Activated naive CD8-positive, alpha-beta T cell treated with anti-CD3 and anti-CD28 coated beads, Interleukin-2, amount 10 ng/mL, durations not matched to agents 7 days and 5 days (primary cell): ENCODE results near the gene ECHDC3. TPM values are rescaled to one million over a fixed set of nuclear protein-coding genes. Genes with fewer than 3 reads are reported as not detected.
"Not testable (repeated sequence)": the region's sequence is repeated elsewhere in the genome, so short reads cannot be mapped to it uniquely, and the experiment has no call there.

Experiments
- ATAC-seq: fragments of 150-1000 bp; cut with Tn5 transposase; one replicate; pipeline ENCODE4 v1.10.0; 2021; ENCODE audit warnings: low read depth, moderate library complexity
- POLR2A ChIA-PET: fragments of 350-600 bp; sonication (Branson Sonifier 250); formaldehyde crosslinking; loops from one replicate; lab custom pipeline; 2021; ENCODE audit warnings: antibody characterized with exemption; lab: Charles Lee
- DNase-seq: peaks from one replicate; pipeline ENCODE4 v3.0.0; 2021
- H3K27ac Mint-ChIP-seq: one replicate; pipeline ENCODE4 v1.8.0; 2022; ENCODE audit warnings: mild to moderate bottlenecking, mixed read lengths
- H3K27me3 Mint-ChIP-seq: one replicate; pipeline ENCODE4 v1.8.0; 2022; ENCODE audit warnings: mild to moderate bottlenecking, moderate library complexity, mixed read lengths
- H3K36me3 Mint-ChIP-seq: one replicate; pipeline ENCODE4 v1.8.0; 2021; ENCODE audit warnings: mild to moderate bottlenecking, mixed read lengths
- H3K4me1 Mint-ChIP-seq: one replicate; pipeline ENCODE4 v1.8.0; 2021; ENCODE audit warnings: mixed read lengths
- H3K4me3 Mint-ChIP-seq: one replicate; pipeline ENCODE4 v1.8.0; 2022; ENCODE audit warnings: mild to moderate bottlenecking, moderate library complexity, mixed read lengths
- H3K9me3 Mint-ChIP-seq: one replicate; pipeline ENCODE4 v1.8.0; 2021; ENCODE audit warnings: mixed read lengths
- total RNA-seq, 2 experiments: library from RNA; stranded (reverse); gene quantifications; one replicate each; pipeline ENCODE4 v1.2.3, GENCODE V29; 2021

Gene ECHDC3
- total RNA-seq, 2 experiments from 2014 or later, result 1.2 to 1.6 TPM

- no peak for ATAC-seq
- no peak overlapping the region for H3K27ac Mint-ChIP-seq
- peaks cover 3% of the 10 kb centered on the region for H3K9me3 Mint-ChIP-seq
Measured at GRCh38 chr10:11707624-11708350, 34.4 kb upstream of the ECHDC3 start.

DNA sequence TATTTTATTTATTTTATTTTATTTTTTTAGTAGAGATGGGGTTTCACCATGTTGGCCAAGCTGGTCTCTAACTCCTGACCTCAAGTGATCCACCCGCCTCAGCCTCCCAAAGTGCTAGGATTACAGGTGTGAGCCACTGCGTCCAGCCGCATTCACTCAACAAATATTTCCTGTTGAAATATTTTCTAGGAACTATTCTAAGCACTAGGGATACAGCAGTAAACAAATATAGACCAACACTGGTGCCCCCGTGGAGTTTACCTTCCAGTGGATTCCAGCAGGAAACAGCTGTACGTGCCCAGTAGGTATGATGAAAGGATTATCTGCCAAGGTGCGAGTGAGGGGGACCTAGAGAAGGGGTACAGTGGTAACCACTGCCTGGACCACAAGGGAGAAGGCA is 33.4 kb upstream of the ECHDC3 start:
- Mint-ChIP-seq H3K27me3 (peaks cover 64% of the 10 kb centered on the region), H3K4me1 (peaks cover 15% of the 10 kb centered on the region)
- H3K9me3 Mint-ChIP-seq, H3K36me3 Mint-ChIP-seq, DNase-seq, POLR2A ChIA-PET, ATAC-seq, H3K4me3 Mint-ChIP-seq, H3K27ac Mint-ChIP-seq: not testable (repeated sequence)

More at GRCh38 chr10:11707624-11708350, 34.4 kb upstream of the ECHDC3 start:
- POLR2A ChIA-PET, result no interaction called here
- DNase-seq, result no peak
- H3K4me3 Mint-ChIP-seq, result no peak overlapping the region
- H3K27me3 Mint-ChIP-seq, result peaks cover 54% of the 10 kb centered on the region
- H3K4me1 Mint-ChIP-seq, result peaks cover 15% of the 10 kb centered on the region
- no peaks in the 10 kb centered on the region for H3K36me3 Mint-ChIP-seq

GRCh38 chr10:11712744-11713143 is 29.4 kb upstream of the ECHDC3 start:
- POLR2A ChIA-PET, result no interaction called here
- H3K4me3 Mint-ChIP-seq, result no peak overlapping the region
- peaks cover 4% of the 10 kb centered on the region for H3K9me3 Mint-ChIP-seq
- no peaks in the 10 kb centered on the region for H3K36me3 Mint-ChIP-seq
- H3K4me1 Mint-ChIP-seq, result peaks cover 20% of the 10 kb centered on the region
- DNase-seq (no peak), ATAC-seq (no peak)
- H3K27me3 Mint-ChIP-seq, result peaks cover 56% of the 10 kb centered on the region
- no peak overlapping the region for H3K27ac Mint-ChIP-seq

DNA sequence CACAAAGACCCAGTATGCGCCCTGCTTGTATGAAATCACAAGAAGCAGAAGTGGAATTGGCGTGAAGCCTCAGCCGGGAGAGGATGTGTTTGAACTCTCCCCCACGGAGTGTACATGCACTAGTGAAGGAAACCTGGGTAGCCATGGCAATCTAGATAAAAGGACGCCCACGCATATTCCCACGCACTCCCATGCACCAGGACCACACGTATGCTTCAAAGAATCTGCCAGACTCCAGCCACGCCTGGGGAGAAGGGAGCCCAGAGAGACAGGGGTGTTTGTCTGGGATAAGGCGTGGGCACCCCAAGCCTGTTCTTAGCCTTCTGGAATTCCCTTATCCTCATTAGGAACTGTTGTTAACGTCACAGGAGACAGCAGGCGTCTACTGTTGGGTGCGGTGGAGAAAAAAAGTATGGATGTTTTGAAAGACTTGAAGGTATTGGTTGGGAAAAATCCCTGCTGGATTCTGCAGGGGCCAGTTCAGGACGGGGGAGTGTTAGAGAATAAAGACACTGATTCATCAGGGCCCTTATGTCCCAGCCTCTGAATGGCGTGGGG is 28.9 kb upstream of the ECHDC3 start:
- Mint-ChIP-seq H3K4me1 (peaks cover 23% of the 10 kb centered on the region), H3K4me3 (no peak overlapping the region), H3K27ac (no peak overlapping the region), H3K36me3 (no peaks in the 10 kb centered on the region), H3K9me3 (peaks cover 4% of the 10 kb centered on the region), H3K27me3 (peaks cover 51% of the 10 kb centered on the region)
- POLR2A ChIA-PET, result no interaction called here
- ATAC-seq, result no peak
- DNase-seq, result no peak

DNA sequence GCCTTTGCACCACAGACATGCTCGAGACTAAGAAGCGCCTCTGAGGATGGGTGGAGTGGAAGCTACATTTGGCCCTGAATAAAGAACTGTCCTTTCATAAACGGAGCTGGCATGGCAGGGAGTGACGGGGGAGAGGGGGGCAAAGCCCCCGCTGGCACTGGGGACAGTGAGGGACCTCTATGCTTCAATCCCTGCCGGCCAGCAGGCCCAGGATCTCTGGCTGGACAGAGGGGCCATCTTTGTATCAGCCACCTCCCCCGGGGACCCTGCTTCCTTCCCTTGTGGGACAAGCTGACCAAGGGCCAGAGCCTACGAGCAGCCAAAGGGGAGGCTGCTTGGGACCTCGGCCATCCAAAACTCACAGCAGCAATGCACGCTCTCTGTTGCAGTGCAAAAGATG is 28.2 kb upstream of the ECHDC3 start:
- peaks cover 4% of the 10 kb centered on the region for H3K9me3 Mint-ChIP-seq
- H3K4me3 Mint-ChIP-seq, result no peak overlapping the region
- DNase-seq (no peak), ATAC-seq (no peak)
- no peaks in the 10 kb centered on the region for H3K36me3 Mint-ChIP-seq
- peaks cover 49% of the 10 kb centered on the region for H3K27me3 Mint-ChIP-seq
- peaks cover 24% of the 10 kb centered on the region for H3K4me1 Mint-ChIP-seq
- no peak overlapping the region for H3K27ac Mint-ChIP-seq
- POLR2A ChIA-PET, result no interaction called here

GRCh38 chr10:11714750-11715365 is 27.3 kb upstream of the ECHDC3 start:
- Mint-ChIP-seq H3K4me1 (peaks cover 24% of the 10 kb centered on the region), H3K27ac (no peak overlapping the region), H3K36me3 (no peaks in the 10 kb centered on the region), H3K9me3 (peaks cover 4% of the 10 kb centered on the region), H3K4me3 (no peak overlapping the region), H3K27me3 (peaks cover 42% of the 10 kb centered on the region)
- POLR2A ChIA-PET, result no interaction called here
- ATAC-seq (no peak), DNase-seq (no peak)

GRCh38 chr10:11715815-11716494 is 26.2 kb upstream of the ECHDC3 start:
- H3K4me1 Mint-ChIP-seq, result peaks cover 15% of the 10 kb centered on the region
- H3K36me3 Mint-ChIP-seq, result no peaks in the 10 kb centered on the region
- no peak overlapping the region for H3K27ac Mint-ChIP-seq
- peaks cover 4% of the 10 kb centered on the region for H3K9me3 Mint-ChIP-seq
- no peak overlapping the region for H3K4me3 Mint-ChIP-seq
- ATAC-seq, result no peak
- DNase-seq, result no peak
- H3K27me3 Mint-ChIP-seq, result peaks cover 48% of the 10 kb centered on the region
- POLR2A ChIA-PET, result no interaction called here

DNA sequence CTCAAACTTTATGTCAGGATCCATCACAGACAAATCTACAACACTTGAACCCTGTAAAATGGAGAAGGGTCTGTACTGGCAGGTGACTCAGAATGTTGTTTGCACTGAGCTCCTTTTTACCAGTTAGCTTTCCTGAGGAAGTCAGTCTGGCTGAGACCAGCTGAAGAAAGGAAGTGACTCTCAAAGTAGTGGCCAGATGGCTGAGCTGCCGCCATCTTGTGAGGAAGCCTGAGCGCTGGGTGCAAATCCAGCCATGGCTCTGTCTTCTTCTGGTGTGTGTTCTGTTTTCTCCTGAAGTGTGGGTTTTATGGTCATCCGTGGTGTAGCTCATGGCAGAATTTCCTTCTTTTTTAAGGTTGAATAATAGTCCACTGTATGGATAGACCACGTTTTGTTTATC is 25.5 kb upstream of the ECHDC3 start:
- no peak for ATAC-seq

DNA sequence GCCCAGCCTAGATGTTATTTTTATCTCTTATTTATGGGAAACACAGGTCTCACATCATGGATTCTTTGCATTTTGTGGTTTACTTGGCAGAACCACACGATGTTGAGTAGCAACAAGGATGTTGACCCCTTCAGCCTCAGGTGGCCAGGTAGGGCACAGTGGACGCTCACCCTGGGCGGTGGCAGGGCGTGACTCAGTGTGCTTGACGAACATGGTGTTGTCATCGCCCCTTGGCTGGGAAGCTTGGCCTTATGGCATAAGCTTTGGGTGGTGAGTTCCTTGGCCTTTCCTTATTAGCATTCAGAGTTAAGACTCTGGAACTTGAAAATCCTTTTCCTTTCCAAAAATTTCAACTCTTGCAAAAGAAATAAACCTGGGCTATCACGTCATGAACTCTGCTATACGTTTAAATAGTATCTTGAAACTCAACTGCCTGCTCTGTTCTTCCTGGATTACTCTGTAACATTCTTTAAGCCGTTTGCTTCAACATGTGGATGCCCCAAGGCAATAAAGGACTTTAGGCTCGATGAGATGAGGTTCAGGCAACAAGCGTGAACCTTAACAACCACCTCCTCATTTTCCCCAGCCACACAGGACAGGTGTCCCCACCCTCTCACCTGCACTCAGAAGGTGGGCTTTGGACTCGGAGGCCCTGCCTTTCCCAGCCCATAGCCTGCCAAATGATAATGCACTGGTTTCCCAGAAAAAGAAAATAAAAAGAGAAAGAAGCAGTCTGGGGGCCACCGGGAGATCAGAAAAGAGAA is 22.5 kb upstream of the ECHDC3 start:
- POLR2A ChIA-PET, result no interaction called here
- ATAC-seq, result no peak
- Mint-ChIP-seq H3K27ac (no peak overlapping the region), H3K4me1 (peaks cover 9% of the 10 kb centered on the region), H3K4me3 (no peak overlapping the region), H3K9me3 (peaks cover 4% of the 10 kb centered on the region), H3K36me3 (no peaks in the 10 kb centered on the region), H3K27me3 (peaks cover 22% of the 10 kb centered on the region)
- DNase-seq, result no peak

More for the DNA sequence above, 25.5 kb upstream of the ECHDC3 start:
- no peak for DNase-seq
- Mint-ChIP-seq H3K36me3 (no peaks in the 10 kb centered on the region), H3K4me3 (no peak overlapping the region), H3K27me3 (peaks cover 46% of the 10 kb centered on the region), H3K4me1 (peaks cover 13% of the 10 kb centered on the region), H3K9me3 (peaks cover 4% of the 10 kb centered on the region), H3K27ac (no peak overlapping the region)
- POLR2A ChIA-PET, result no interaction called here

DNA sequence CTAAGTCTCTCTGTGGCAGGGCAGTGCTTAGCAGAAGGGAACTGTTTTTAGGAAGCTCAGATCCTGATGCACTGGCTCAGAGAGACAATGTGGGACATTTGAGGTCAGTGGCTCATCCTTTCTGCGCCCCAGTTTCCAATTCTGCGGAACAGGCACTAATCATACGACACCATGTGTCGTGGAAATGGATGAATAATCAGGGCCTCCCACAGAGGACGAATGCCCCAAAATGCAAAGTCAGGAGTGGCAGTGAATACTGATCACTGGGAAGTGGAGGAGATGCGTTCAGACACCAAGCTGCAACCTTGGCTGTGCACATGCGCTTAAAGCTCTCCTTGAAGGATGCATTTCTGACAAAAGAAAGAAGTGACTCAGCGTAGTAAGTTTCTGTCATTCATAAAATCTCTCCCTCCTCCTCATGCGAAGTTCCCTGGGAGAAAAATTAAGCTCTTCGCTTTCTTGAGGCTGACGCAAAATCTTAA is 21.9 kb upstream of the ECHDC3 start:
- POLR2A ChIA-PET, result no interaction called here
- H3K27me3 Mint-ChIP-seq, result peaks cover 20% of the 10 kb centered on the region

GRCh38 chr10:11721806-11722205 is 20.4 kb upstream of the ECHDC3 start:
- peaks cover 25% of the 10 kb centered on the region for H3K27me3 Mint-ChIP-seq

More for the DNA sequence above, 21.9 kb upstream of the ECHDC3 start:
- no peak overlapping the region for H3K4me3 Mint-ChIP-seq
- no peaks in the 10 kb centered on the region for H3K36me3 Mint-ChIP-seq
- ATAC-seq (no peak), DNase-seq (no peak)
- peaks cover 8% of the 10 kb centered on the region for H3K4me1 Mint-ChIP-seq
- H3K27ac Mint-ChIP-seq, result no peak overlapping the region
- peaks cover 4% of the 10 kb centered on the region for H3K9me3 Mint-ChIP-seq

DNA sequence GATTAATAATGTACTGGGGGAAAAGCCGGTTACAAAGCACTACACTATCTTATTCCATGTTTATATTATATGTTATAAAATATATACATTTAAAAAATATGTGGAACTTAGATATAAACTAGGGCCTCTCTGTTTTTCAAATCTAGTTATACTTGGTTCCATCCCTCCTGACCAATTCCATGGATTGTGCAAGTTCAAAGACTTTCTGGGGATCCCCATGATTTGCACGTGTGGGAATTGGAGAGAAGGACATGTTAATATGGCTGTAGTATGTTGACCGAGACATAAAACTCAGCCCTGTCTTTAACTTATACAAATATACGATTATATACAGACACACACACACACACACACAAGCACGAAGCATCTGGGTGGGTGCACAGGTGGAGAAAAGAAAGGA is 18.8 kb upstream of the ECHDC3 start:
- peaks cover 2% of the 10 kb centered on the region for H3K9me3 Mint-ChIP-seq
- no peak for ATAC-seq
- no peaks in the 10 kb centered on the region for H3K36me3 Mint-ChIP-seq
- H3K4me1 Mint-ChIP-seq, result peaks cover 2% of the 10 kb centered on the region
- no peak overlapping the region for H3K4me3 Mint-ChIP-seq
- H3K27ac Mint-ChIP-seq, result no peak overlapping the region
- H3K27me3 Mint-ChIP-seq, result peaks cover 32% of the 10 kb centered on the region
- POLR2A ChIA-PET, result no interaction called here
- DNase-seq, result no peak

More at GRCh38 chr10:11721806-11722205, 20.4 kb upstream of the ECHDC3 start:
- ATAC-seq (no peak), DNase-seq (no peak)
- H3K4me1 Mint-ChIP-seq, result peaks cover 6% of the 10 kb centered on the region
- no peak overlapping the region for H3K27ac Mint-ChIP-seq
- peaks cover 1% of the 10 kb centered on the region for H3K9me3 Mint-ChIP-seq
- POLR2A ChIA-PET, result no interaction called here
- no peak overlapping the region for H3K4me3 Mint-ChIP-seq
- no peaks in the 10 kb centered on the region for H3K36me3 Mint-ChIP-seq
